Activated CD4-positive, alpha-beta T cell treated with anti-CD3 and anti-CD28 coated beads, Interleukin-2, amount 50 U/mL, for 4 hours (primary cell): Measurements from ENCODE around the gene OSBPL6.

Source experiments
- DNase-seq, 2 experiments: peaks; one replicate each; pipeline ENCODE4 v3.0.0-alpha.2; 2020

The OSBPL6 gene

DNA sequence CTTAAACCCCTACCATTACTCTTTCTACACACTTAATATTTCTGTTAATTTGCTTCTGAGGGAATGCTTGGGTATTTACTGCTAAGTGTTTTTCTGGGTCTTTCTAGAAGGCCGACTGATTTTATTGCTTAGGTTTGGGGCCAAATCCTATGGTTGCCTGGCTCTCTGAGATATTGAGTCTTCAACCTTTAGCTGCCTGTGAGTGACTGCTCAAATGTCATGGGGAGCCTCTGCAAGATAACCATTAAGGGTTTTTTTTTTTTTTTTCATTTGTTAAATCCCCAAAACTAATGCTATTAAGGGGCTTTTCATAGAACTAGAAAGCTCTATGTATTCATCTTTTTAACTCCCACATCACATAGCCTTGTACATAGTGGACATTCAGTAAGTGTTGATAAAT lies 5.0 kb downstream of the OSBPL6 start:
- no peak for DNase-seq

GRCh38 chr2:178200331-178200730 lies 6.0 kb downstream of the OSBPL6 start:
- DNase-seq = no peak

DNA sequence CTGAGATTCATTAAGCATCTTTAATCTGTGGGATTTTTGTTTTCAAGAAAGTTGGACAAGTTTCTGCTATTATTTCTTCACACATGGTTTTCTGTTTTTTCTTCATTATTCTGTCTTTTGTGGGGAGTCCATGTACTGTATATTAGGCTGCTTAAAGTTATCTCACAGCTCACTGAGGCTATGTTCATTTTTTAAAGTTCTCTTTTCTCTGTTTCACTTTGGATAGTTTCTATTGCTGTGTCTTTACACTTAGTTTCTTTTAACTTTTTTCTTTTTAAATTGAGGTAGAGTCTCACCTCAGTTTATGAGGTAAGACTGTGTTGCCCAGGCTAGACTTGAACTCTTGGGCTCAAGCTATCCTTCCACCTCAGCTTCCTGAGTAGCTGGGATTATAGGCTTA lies 8.6 kb downstream of the OSBPL6 start:
- no peak for DNase-seq

DNA sequence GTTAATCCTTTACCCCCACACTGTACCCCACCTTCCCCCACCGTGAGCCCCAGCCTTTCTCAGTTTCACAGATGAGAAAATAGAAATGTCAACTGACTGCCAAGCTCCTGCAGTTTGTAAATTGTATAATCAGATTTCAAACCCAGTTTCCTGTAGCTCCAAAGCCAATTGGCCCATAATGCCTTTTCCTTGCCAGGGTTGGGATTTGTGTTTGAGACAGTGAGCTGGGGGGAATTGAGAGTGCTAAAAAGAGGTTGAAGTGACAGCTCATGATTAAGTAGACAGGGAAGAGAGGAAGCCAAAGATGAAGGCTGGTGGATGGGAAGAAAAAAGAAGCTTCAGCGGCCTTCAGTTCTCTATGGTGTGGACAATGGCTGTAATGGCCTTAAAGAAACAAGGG lies 10.7 kb downstream of the OSBPL6 start:
- no peak for DNase-seq

- no peak for DNase-seq
Observed at GRCh38 chr2:178205853-178206521, 11.7 kb downstream of the OSBPL6 start.

- DNase-seq = no peak
Observed at GRCh38 chr2:178208336-178208735, 14.0 kb downstream of the OSBPL6 start.

GRCh38 chr2:178208817-178209216 lies 14.5 kb downstream of the OSBPL6 start:
- DNase-seq = no peak

GRCh38 chr2:178211460-178211859 lies 17.1 kb downstream of the OSBPL6 start:
- DNase-seq = no peak

- DNase-seq = no peak
Observed at GRCh38 chr2:178211943-178212342, 17.6 kb downstream of the OSBPL6 start.

- DNase-seq = no peak
Observed at GRCh38 chr2:178213991-178214390, 19.7 kb downstream of the OSBPL6 start.

DNA sequence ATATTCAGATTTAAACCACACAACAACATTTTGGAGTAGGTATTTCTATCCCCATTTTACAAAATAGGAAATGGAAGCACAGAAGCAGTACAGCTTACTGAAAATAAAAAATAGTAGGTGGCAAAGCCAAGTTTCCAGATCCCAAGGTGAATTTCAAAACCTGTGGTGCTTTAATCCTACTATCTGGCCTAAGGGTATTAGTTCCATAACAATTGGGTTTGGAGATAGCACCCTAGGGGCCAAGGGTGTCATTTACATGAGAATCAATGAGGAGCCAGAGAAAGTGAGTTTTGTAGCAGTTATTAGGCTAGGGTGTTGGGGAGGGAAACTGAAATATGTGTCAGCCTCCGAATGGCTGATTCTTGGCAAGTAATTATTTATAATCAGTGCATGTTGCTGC lies 24.9 kb downstream of the OSBPL6 start:
- no peak for DNase-seq

DNA sequence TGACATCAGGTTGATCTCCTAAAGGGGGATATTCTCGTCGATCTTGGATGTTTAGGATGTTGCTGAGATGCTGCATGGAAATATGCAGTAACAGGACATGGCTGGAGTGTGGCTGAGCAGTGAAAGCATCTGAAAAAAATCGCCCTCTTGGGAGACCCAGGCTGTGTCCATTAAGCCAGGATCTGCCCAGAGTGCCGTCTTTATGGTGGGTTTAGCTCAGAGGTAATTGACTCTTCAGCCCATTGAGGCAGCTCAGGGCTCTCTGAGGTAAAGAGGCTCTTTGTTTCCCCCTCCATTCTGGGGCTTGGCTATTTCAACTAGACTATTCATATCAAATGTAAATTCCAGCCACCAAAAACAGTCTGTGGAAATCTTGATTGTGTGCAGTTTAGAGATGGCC lies 26.5 kb downstream of the OSBPL6 start:
- no peak for DNase-seq

DNA sequence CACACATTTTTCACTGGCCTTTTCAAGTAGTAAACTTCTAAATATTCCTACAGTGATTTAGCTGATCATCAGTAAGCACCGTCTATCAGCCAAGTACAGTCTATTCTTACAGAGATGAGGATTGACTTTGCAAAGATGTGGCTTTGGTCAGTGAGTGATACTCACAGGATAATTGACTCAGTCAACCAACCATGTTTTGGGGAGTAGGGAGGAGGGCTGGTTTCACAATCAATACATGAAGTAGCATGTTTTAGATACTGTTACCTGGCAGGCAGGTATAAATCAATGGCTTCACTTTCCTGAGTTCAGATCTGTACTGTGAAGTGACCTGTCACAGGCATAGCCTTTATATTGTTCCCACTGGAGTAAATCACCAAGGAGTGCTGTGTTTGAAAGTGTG lies 27.2 kb downstream of the OSBPL6 start:
- no peak for DNase-seq

DNA sequence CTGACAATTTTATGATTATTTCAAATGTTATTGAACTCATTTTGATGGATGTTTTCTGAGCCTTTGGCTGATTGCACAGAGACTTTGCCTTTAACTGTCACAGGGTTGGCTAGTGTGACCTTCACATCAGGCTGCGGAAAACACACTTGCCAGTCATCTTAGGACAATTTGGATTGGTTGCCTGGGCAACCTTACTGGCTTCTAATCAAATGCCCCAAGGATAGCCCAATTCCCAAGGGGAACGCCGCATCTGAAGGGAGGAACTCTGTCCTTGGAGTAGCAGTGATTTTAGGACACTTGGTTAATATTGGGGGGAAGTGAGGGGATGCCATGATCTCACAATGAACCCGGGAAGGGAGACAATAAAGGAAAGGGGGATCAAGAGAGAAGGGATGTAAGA lies 29.5 kb downstream of the OSBPL6 start:
- DNase-seq = no peak

GRCh38 chr2:178225006-178225805 lies 30.9 kb downstream of the OSBPL6 start:
- no peak for DNase-seq

DNA sequence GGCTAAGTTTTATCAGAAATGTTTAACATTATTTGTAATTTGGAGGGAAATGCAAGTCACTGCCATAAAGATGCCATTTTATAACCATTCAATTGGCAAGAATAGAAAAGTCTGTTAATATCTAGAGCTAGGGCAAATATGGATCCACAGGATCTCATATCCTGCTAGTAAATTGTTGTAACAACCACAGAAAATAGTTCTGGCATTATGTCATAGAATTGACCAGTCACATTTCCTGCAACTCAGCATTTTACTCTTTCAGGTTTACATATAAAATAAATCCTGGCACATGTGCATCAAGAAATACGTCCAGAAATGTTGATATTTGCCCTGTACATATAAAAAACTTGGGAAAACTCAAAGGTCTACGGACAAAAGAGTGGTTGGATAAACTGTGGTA lies 32.9 kb downstream of the OSBPL6 start:
- no peak for DNase-seq

DNA sequence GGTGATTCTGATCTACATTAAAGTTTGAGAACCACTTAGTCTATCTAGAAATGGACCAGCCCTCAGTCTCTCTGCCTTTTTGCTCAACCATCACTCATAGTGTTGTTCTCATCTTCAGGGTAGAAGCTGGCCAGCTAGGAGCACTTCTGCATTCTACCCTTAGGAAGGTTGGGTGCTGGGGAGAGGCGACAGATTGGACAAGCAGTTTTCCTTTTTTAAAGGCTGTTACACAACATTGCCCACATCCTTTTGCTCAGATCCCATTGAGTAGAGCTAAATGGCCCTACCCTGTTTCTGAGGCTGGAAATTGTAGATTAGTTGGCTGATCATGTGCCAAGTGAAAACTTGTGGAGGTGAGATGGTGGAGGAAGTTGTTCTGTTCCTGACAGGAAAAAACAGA lies 35.6 kb downstream of the OSBPL6 start:
- DNase-seq = no peak

GRCh38 chr2:178230396-178230795 lies 36.1 kb downstream of the OSBPL6 start:
- DNase-seq = no peak

- no peak for DNase-seq
Observed at GRCh38 chr2:178233428-178233827, 39.1 kb downstream of the OSBPL6 start.

DNA sequence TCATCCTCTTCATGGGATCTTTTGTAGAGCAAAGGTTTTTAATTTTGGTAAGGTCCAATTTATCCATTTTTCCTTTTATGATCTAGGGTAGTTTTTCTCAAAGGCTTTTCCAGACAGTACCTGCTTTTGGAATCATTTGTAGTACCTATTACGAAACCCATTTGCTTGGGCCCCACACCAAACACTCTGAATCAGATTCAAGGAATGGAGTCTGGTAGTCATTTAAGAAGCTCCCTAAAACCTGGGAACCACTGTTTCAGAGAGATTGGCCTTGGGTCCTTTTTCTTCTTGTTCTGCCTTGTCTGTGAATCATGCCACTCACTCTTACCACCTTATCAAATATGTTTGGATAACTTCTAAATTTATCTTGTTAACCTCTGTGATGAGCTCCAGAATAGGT lies 40.3 kb downstream of the OSBPL6 start:
- DNase-seq = no peak

- DNase-seq = no peak
Observed at GRCh38 chr2:178237488-178238153, 43.3 kb downstream of the OSBPL6 start.

- DNase-seq = no peak
Observed at GRCh38 chr2:178238154-178238521, 43.8 kb downstream of the OSBPL6 start.

DNA sequence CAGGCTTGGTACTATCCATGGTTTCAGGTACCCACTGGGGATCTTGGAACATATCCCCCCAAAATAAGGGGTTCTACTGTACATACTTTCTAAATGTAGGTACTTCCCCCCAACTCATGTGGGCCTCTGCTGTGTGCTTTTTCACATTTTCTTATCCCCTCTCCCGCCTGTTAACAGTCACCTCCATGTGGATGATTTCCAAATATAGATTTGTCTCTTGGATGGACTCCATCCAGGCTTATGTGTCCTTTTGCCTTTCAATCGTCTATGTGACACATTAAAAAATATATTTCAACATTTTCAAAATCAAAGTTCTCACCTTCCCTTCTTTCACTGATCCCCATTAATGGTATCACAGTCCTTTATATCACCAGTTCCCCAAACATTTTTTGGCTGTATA lies 44.4 kb downstream of the OSBPL6 start:
- no peak for DNase-seq

DNA sequence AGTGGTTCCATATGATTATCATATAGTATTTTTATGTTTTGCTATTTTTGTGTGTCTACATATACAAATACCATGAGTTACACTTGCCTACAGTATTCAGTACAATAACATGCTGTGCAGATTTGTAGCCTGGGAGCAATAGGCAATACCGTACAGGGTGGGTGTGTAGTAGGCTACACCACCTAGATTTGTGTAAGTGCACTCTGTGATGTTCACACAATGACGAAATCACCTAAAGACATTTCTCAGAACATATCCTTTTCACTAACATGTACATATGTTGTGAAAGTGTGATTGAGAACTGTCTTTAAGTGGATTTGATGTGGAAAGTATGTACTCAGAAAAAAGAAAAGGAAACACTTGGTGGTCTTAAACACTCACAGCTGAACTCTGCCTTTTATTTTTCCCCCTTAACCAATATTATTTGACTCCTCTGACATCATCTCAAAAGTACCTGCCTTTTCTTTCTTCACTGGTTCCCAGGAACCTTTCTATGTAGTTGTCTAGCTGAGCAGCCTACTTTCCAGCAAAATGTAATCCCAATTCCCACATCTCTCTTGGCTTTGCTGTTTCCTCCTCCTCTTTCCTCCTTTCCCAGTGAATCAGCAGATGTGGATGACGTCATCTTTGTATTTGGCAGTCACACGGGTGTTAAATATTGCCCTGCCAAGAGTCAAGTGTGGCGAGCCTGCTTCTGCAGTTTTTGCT lies 47.7 kb downstream of the OSBPL6 start:
- no peak for DNase-seq
